Osteoblast (primary cell): ENCODE data around the gene EIPR1. TPM values are rescaled to one million over a fixed set of nuclear protein-coding genes. Genes with fewer than 3 reads are reported as not detected.

Experiments used
- DNase-seq: peaks from one replicate; pipeline ENCODE4 v3.0.0; 2011; ENCODE audit warnings: low spot score, mixed read lengths; ENCODE audit not compliant: insufficient read length; ENCODE audit errors: missing footprints
- H2AFZ ChIP-seq: 2 replicates; pipeline ENCODE4 v1.6.0; 2011; ENCODE audit warnings: mild to moderate bottlenecking, low read length
- H3K27ac ChIP-seq: 2 replicates; pipeline ENCODE4 v1.5.1; 2011; ENCODE audit warnings: mild to moderate bottlenecking, low read depth, low read length, moderate library complexity
- H3K27me3 ChIP-seq: 2 replicates; pipeline ENCODE4 v1.6.0; 2012; ENCODE audit warnings: mild to moderate bottlenecking, control low read depth, inconsistent platforms, low read length, moderate library complexity; ENCODE audit not compliant: insufficient read depth
- H3K36me3 ChIP-seq: 2 replicates; pipeline ENCODE4 v1.5.1; 2011; ENCODE audit warnings: mild to moderate bottlenecking, low read length, control low read depth, moderate library complexity; ENCODE audit not compliant: insufficient read depth
- H3K4me1 ChIP-seq: 2 replicates; pipeline ENCODE4 v1.5.1; 2011; ENCODE audit warnings: mild to moderate bottlenecking, low read length, control low read depth, moderate library complexity; ENCODE audit not compliant: insufficient read depth
- H3K4me2 ChIP-seq: 2 replicates; pipeline ENCODE4 v1.6.0; 2011; ENCODE audit warnings: mild to moderate bottlenecking, low read length; ENCODE audit not compliant: insufficient read depth
- H3K4me3 ChIP-seq: fragments of 200-600 bp; sonication (generic); 3 replicates; pipeline ENCODE4 v1.5.1; 2012; ENCODE audit warnings: mild to moderate bottlenecking, low read length, inconsistent platforms; ENCODE audit not compliant: insufficient read depth
- H3K79me2 ChIP-seq: 2 replicates; pipeline ENCODE4 v1.6.0; 2012; ENCODE audit warnings: mild to moderate bottlenecking, low read length, control low read depth, inconsistent platforms; ENCODE audit not compliant: insufficient read depth
- H3K9me3 ChIP-seq: 2 replicates; pipeline ENCODE4 v1.5.1; 2011; ENCODE audit warnings: low read depth, low read length, control low read depth
- H4K20me1 ChIP-seq: 2 replicates; pipeline ENCODE4 v1.6.0; 2012; ENCODE audit warnings: mild to moderate bottlenecking, low read length, control low read depth; ENCODE audit not compliant: insufficient read depth
- total RNA-seq: library from RNA; depleted of rRNA; stranded (reverse); fragments of >200 nt; gene quantifications from 2 replicates; pipeline ENCODE4 v1.2.3, GENCODE V29; 2012
- TF ChIP-seq, protein P1 (sequence below): IDR thresholded peaks from 2 replicates; pipeline ENCODE4 v1.5.1; 2011; ENCODE audit warnings: mild to moderate bottlenecking, low read depth, low read length, moderate library complexity; ENCODE audit errors: extremely low read depth

Gene EIPR1
- total RNA-seq, 1 donor: 17.7 TPM

DNA sequence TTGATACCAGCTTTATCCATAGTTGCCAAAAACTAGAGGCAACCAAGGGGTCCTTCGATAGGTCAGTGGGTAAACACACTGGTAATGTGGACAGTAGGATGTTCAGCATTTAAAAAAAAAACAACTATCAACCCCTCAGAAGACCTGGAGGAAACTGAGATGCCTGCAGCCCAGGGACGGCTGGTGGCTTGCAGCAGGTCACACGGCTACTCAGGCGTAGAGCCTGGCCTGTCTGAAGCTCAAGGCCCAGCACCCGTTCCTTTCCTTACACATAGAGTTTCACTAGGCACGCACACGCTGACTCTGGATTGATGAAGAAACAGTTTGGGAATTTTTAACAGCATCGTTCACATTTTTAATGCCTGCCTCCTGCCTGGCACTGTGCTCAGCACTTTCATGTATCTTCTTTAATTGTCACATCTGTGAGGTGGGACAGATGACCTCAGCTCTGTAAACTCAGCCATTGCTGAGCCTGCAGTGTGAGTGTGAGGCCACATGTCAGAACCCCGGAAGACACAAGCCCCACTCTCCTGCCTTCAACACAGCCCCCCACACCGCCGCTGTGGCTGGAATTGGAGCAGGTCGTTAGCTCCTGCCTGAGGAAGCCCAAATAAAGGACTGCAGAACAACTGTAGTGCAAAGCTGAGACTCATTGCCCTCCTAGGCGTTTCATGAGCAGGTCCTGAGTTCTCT, 42.6 kb upstream of the EIPR1 start:
- no peak overlapping the region for H3K4me3 ChIP-seq
- DNase-seq: no peak
- H3K36me3 ChIP-seq: peaks cover 55% of the 10 kb centered on the region
- no peak overlapping the region for H3K4me2 ChIP-seq
- no peaks in the 10 kb centered on the region for H3K4me1 ChIP-seq
- no peaks in the 10 kb centered on the region for H3K27me3 ChIP-seq
- no peak overlapping the region for H2AFZ ChIP-seq
- H4K20me1 ChIP-seq: peaks cover 15% of the 10 kb centered on the region
- H3K27ac ChIP-seq: no peak overlapping the region
- H3K79me2 ChIP-seq: peaks cover 15% of the 10 kb centered on the region
- TF ChIP-seq, protein P1, sequence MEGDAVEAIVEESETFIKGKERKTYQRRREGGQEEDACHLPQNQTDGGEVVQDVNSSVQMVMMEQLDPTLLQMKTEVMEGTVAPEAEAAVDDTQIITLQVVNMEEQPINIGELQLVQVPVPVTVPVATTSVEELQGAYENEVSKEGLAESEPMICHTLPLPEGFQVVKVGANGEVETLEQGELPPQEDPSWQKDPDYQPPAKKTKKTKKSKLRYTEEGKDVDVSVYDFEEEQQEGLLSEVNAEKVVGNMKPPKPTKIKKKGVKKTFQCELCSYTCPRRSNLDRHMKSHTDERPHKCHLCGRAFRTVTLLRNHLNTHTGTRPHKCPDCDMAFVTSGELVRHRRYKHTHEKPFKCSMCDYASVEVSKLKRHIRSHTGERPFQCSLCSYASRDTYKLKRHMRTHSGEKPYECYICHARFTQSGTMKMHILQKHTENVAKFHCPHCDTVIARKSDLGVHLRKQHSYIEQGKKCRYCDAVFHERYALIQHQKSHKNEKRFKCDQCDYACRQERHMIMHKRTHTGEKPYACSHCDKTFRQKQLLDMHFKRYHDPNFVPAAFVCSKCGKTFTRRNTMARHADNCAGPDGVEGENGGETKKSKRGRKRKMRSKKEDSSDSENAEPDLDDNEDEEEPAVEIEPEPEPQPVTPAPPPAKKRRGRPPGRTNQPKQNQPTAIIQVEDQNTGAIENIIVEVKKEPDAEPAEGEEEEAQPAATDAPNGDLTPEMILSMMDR: no peak
- no peaks in the 10 kb centered on the region for H3K9me3 ChIP-seq

DNA sequence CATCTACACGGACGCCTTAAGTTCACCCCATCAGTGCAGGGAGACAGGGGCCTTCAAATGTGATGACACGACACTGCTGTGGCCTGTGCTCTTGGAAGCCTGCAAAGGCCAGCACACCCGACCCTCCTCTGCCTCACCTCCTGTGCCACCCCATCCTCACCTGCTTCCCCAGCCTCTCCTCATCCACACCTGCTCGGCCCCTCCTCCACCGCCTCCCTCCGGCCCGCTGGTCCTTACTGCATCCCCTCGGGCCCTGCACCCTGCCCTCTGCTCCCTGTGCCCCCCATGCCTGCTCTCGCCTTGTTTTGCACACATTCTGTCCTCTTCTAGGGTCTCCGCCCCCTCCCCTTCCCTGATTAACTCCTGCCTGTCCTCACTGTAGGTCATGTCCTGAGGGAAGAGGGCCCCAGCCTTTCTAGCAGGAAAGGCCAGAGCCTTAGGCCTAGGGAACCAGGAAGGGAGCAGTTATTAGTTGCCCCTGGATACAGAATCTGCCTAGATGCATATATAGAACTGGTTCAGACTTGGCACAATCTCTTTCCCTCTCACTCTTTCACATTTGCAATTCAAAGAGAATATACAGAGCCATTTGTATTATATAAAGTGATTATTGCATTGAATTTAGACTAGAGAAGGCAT, 41.3 kb upstream of the EIPR1 start:
- TF ChIP-seq, protein P1: no peak
- no peak overlapping the region for H2AFZ ChIP-seq
- no peaks in the 10 kb centered on the region for H3K9me3 ChIP-seq
- no peaks in the 10 kb centered on the region for H3K27me3 ChIP-seq
- DNase-seq: no peak
- H3K4me3 ChIP-seq: no peak overlapping the region
- peaks cover 50% of the 10 kb centered on the region for H3K36me3 ChIP-seq
- H3K27ac ChIP-seq: no peak overlapping the region
- no peak overlapping the region for H3K4me2 ChIP-seq
- H4K20me1 ChIP-seq: peaks cover 11% of the 10 kb centered on the region
- H3K4me1 ChIP-seq: no peaks in the 10 kb centered on the region
- peaks cover 19% of the 10 kb centered on the region for H3K79me2 ChIP-seq

DNA sequence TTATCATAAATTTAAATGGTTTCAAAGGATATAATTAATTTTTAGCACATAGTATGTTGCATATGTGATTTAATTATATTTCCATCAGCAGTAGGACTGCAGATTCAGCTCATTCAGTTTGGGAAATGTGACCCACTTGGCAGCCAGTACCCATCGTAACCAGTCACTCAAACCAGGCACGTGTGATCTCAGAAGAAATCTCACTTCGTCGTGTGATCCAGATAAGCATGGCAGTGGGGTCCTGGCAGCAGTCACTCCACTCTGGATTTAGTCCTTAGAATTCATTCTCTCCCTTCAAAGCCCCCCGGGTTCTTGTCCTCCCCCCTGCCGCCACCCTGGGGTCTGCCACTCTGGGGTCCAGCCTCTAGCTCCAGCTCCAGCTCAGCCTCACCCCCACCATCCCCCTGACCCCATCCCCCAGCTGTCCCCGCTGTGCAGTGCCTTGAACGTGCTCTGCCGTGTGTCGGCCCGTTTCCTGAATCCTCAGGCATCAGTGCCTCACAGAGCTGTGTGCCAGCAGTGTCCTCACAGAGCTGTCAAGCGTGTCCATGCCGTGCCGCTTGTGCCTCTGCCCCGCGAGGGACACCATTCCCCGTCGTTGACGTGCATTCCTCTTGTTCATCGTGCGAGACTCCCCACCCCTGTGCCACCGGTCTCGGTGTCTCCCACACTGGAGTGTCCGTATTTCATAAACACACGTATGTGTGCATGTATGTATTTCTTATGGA, 36.7 kb upstream of the EIPR1 start:
- Histone ChIP-seq H3K79me2 (peaks cover 22% of the 10 kb centered on the region), H3K4me2 (no peak overlapping the region), H3K27me3 (no peaks in the 10 kb centered on the region), H3K36me3 (peaks cover 21% of the 10 kb centered on the region), H4K20me1 (peaks cover 7% of the 10 kb centered on the region), H2AFZ (no peak overlapping the region), H3K4me3 (no peak overlapping the region), H3K27ac (no peak overlapping the region), H3K9me3 (no peaks in the 10 kb centered on the region), H3K4me1 (no peaks in the 10 kb centered on the region)
- DNase-seq: no peak
- TF ChIP-seq, protein P1: no peak

DNA sequence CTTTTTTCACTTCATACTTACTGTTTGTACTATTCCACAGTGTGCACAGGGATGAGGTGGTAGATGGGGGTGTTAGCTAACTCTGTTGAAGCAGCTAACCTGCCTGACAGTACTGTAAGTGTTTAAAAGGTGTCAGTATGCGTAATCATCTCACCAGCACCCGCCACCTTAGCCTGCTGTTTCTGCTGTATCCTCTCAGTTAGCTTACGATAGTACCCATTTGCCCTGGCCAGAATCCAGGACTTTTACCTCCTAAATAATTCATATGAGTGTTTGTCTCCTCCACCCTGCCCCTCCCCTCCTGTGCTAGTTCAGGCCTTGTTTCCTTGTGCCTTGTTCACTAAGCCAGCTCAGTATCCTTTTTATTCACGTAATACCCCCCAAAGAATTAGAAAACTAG, 36.1 kb upstream of the EIPR1 start:
- Histone ChIP-seq H3K79me2 (peaks cover 26% of the 10 kb centered on the region), H3K27me3 (no peaks in the 10 kb centered on the region), H3K4me3 (no peak overlapping the region), H3K4me1 (no peaks in the 10 kb centered on the region), H3K4me2 (no peak overlapping the region), H2AFZ (no peak overlapping the region), H3K9me3 (no peaks in the 10 kb centered on the region), H3K27ac (no peak overlapping the region), H3K36me3 (peaks cover 21% of the 10 kb centered on the region), H4K20me1 (peaks cover 7% of the 10 kb centered on the region)
- TF ChIP-seq, protein P1: no peak
- no peak for DNase-seq
